ENCODE data around the gene RSBN1. TPM values are rescaled to one million over a fixed set of nuclear protein-coding genes. Genes with fewer than 3 reads are reported as not detected.
"Not testable (repeated sequence)": the region's sequence is repeated elsewhere in the genome, so short reads cannot be mapped to it uniquely, and the experiment has no call there.

RSBN1 gene
- total and polyA plus RNA-seq, 7 donors = 5.4 to 33.9 (median 15.5) TPM

- Histone ChIP-seq H3K4me3 (no peak overlapping the region), H3K4me1 (no peaks in the 10 kb centered on the region), H3K36me3 (no peaks in the 10 kb centered on the region), H3K27me3 (no peaks in the 10 kb centered on the region), H3K9me3 (no peaks in the 10 kb centered on the region), H3K27ac (peak overlapping the region in 1 of 4 donors; percentile 29)
- 81 to 89% methylated on average over 4 of the region's 4 CpGs for WGBS, 2 donors
- no peak for DNase-seq
- intact Hi-C loops (cut with DNase I) = no loop called here
- TF ChIP-seq POLR2A (IDR thresholded peaks at IDR 0.05) (no peak), EP300 (IDR thresholded peaks at IDR 0.05) (no peak), CTCF (IDR thresholded peaks at IDR 0.05) (no peak), POLR2AphosphoS5 (IDR thresholded peaks at IDR 0.05) (no peak)
Measured at GRCh38 chr1:113855630-113856400, 43.5 kb upstream of the RSBN1 start.

DNA sequence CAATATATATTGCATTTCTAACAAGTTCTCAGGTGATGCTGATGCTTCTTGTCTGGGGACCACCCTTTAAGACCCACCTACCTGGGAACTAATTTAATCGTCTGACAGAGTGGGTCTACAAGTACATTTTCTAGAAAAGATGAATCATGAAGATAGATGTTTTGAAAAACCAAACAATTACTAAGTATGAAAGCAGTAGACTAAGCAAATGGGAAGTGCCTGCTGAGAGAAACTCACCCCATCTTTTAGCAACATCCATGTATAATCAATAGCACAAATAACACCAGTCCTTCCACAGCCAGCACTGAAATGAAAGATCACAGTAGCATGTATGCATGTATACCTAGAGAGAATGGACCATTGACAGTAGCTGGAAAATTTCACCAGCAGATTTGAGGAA lies 42.0 kb upstream of the RSBN1 start:
- no peaks in the 10 kb centered on the region for H3K36me3 ChIP-seq
- no peak for DNase-seq
- no peak overlapping the region for H3K4me3 ChIP-seq
- no peaks in the 10 kb centered on the region for H3K9me3 ChIP-seq
- H3K4me1 ChIP-seq = no peaks in the 10 kb centered on the region
- intact Hi-C loops (cut with DNase I) = no loop called here
- H3K27ac ChIP-seq = no peak overlapping the region
- TF ChIP-seq POLR2A (IDR thresholded peaks at IDR 0.05) (no peak), EP300 (IDR thresholded peaks at IDR 0.05) (no peak), CTCF (IDR thresholded peaks at IDR 0.05) (no peak), POLR2AphosphoS5 (IDR thresholded peaks at IDR 0.05) (no peak)
- WGBS, 2 donors = 39 to 51% methylated on average over 1 of the region's 1 CpG
- H3K27me3 ChIP-seq = no peaks in the 10 kb centered on the region

DNA sequence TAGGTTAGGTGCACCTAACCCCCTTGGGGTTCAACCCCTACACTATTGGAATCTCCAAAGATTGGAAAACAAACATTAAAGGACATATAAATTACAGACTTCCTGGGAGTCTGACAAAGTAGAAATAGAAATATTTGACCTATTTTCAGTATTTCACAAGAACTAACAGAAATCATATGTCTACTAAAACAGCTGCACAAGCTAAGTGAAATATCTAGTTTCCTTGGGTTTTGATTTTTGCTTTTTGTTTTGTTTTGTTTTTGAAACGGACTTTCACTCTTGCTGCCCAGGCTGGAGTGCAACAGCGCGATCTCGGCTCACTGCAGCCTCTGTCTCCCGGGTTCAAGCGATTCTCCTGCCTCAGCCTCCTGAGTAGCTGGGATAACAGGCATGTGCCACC lies 40.4 kb upstream of the RSBN1 start:
- DNase-seq; H3K4me1 ChIP-seq; H3K27me3 ChIP-seq; H3K9me3 ChIP-seq; intact Hi-C loops (cut with DNase I); H3K4me3 ChIP-seq; H3K36me3 ChIP-seq: not testable (repeated sequence)
- WGBS, 2 donors = 95% methylated on average over 6 of the region's 6 CpGs
- H3K27ac ChIP-seq = peak overlapping the region in 1 of 4 donors; percentile 33

DNA sequence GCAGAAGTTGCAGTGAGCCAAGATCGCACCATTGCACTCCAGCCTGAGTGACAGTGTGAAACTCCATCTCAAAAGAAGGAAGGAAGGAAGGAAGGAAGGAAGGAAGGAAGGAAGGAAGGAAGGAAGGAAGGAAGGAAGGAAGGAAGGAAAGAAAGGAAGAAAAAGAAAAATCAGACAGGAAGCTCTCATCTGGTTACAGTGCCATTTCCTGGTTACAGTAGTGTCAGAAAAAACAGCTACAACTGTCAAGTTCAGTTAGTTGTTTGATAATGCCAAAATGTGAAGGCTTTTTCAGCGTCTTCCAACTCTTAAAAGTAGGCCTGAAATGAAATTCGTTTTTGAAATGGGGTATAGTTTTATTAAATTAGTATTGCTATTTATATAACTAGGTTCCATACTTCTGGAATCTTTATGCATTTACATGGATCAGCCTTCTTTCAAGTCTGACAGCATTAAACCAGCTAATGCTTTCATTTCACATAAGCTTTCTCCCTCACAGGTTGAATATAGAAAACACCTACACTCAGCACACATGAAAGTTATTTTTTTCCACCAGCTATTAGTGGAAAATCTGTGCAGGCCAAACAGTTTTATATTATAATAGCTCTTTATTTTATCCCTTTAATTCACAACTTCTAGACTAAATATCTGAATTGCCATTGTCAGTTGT lies 38.0 kb upstream of the RSBN1 start:
- no peaks in the 10 kb centered on the region for H3K9me3 ChIP-seq
- H3K36me3 ChIP-seq = no peaks in the 10 kb centered on the region
- WGBS, 2 donors = 76 to 78% methylated on average over 3 of the region's 3 CpGs
- H3K4me1 ChIP-seq = no peaks in the 10 kb centered on the region
- H3K27me3 ChIP-seq = no peaks in the 10 kb centered on the region
- no peak for TF ChIP-seq POLR2A (IDR thresholded peaks at IDR 0.05)
- no peak for TF ChIP-seq CTCF (IDR thresholded peaks at IDR 0.05)
- no peak for TF ChIP-seq EP300 (IDR thresholded peaks at IDR 0.05)
- no peak for TF ChIP-seq POLR2AphosphoS5 (IDR thresholded peaks at IDR 0.05)
- H3K4me3 ChIP-seq = no peak overlapping the region
- DNase-seq = no peak
- intact Hi-C loops (cut with DNase I) = no loop called here
- no peak overlapping the region for H3K27ac ChIP-seq

DNA sequence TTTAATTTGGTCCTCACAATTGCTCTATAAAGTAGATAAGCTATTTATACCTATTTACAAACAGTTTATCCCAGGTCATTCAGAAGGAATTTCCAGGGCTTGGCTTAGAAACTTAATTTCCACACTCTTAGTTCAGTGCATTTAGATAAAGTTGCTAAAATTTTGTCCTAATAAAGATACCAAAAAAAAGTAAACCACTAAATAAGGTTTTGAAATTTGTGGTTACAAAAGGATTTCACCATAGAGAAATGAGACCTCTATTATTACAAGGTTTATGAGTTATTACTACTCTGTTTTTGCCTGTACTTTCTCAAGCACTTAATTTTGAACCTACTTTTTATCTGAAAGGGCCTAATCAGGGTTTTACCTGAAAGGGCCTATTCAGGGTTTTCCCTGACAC lies 36.8 kb upstream of the RSBN1 start:
- no peak overlapping the region for H3K4me3 ChIP-seq
- DNase-seq = no peak
- H3K9me3 ChIP-seq = no peaks in the 10 kb centered on the region
- no peaks in the 10 kb centered on the region for H3K4me1 ChIP-seq
- intact Hi-C loops (cut with DNase I) = no loop called here
- H3K27ac ChIP-seq = no peak overlapping the region
- H3K36me3 ChIP-seq = no peaks in the 10 kb centered on the region
- TF ChIP-seq POLR2AphosphoS5 (IDR thresholded peaks at IDR 0.05) (no peak), CTCF (IDR thresholded peaks at IDR 0.05) (no peak), POLR2A (IDR thresholded peaks at IDR 0.05) (no peak), EP300 (IDR thresholded peaks at IDR 0.05) (no peak)
- H3K27me3 ChIP-seq = no peaks in the 10 kb centered on the region
